ENCODE data around the gene KIFC3. TPM values are rescaled to one million over a fixed set of nuclear protein-coding genes. Genes with fewer than 3 reads are reported as not detected.

The KIFC3 gene
- total and polyA plus RNA-seq, 2 of the 13 experiments (the other 11 are each of a cell fraction or from before 2014, with no cell fraction given): 42.1 to 45.3 TPM

- TF ChIP-seq CBX2 (IDR thresholded peaks at IDR 0.05; ENCODE audit: low read depth, low read length) (no peak), CBX2 (CRISPR knock-in tag; IDR thresholded peaks at IDR 0.05; ENCODE audit: low read depth) (no peak), FOXO1 (CRISPR knock-in tag; IDR thresholded peaks at IDR 0.05) (peak; percentile 79), HNF1B (CRISPR knock-in tag; IDR thresholded peaks at IDR 0.05) (peak; percentile 86), ZNF101 (CRISPR knock-in tag; IDR thresholded peaks at IDR 0.05; ENCODE audit: borderline replicate concordance, low read depth) (peak; percentile 5; the same call in 1 of the 2 replicates), SAP130 (CRISPR knock-in tag; IDR thresholded peaks at IDR 0.05; ENCODE audit: low read depth) (peak; percentile 76), ZNF251 (CRISPR knock-in tag; IDR thresholded peaks at IDR 0.05) (peak; percentile 24; the same call in 1 of the 2 replicates), SRSF1 (optimal IDR thresholded peaks at IDR 0.05; ENCODE audit: low read depth, low read length) (no peak), HNRNPK (IDR thresholded peaks at IDR 0.05; ENCODE audit: low read depth, low read length, poor library complexity, severe bottlenecking) (no peak), YY1 (IDR thresholded peaks at IDR 0.05; ENCODE audit: insufficient read depth, insufficient replicate concordance, low read depth, low read length) (peak; percentile 68), POGZ (CRISPR knock-in tag; IDR thresholded peaks at IDR 0.05) (peak; percentile 45; the same call in 1 of the 2 replicates), ZSCAN21 (CRISPR knock-in tag; IDR thresholded peaks at IDR 0.05; ENCODE audit: borderline replicate concordance) (peak; percentile 87; the same call in 1 of the 2 replicates), CENPT (CRISPR knock-in tag; IDR thresholded peaks at IDR 0.05; ENCODE audit: low read depth) (no peak), SRF (IDR thresholded peaks at IDR 0.05; ENCODE audit: low read depth, low read length) (no peak), PAX8 (CRISPR knock-in tag; IDR thresholded peaks at IDR 0.05; ENCODE audit: borderline replicate concordance) (no peak), JARID2 (CRISPR knock-in tag; IDR thresholded peaks at IDR 0.05; ENCODE audit: insufficient replicate concordance) (no peak), DBP (CRISPR knock-in tag; IDR thresholded peaks at IDR 0.05; ENCODE audit: not compliant biosample characterization) (peak; percentile 66), ZNF777 (CRISPR knock-in tag; IDR thresholded peaks at IDR 0.05) (peak; percentile 50; the same call in 1 of the 2 replicates)
- TF ChIP-seq, protein P1, sequence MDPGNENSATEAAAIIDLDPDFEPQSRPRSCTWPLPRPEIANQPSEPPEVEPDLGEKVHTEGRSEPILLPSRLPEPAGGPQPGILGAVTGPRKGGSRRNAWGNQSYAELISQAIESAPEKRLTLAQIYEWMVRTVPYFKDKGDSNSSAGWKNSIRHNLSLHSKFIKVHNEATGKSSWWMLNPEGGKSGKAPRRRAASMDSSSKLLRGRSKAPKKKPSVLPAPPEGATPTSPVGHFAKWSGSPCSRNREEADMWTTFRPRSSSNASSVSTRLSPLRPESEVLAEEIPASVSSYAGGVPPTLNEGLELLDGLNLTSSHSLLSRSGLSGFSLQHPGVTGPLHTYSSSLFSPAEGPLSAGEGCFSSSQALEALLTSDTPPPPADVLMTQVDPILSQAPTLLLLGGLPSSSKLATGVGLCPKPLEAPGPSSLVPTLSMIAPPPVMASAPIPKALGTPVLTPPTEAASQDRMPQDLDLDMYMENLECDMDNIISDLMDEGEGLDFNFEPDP (CRISPR knock-in tag; conservative IDR thresholded peaks at IDR 0.05): peak; percentile 99
- TF ChIP-seq, protein P2, sequence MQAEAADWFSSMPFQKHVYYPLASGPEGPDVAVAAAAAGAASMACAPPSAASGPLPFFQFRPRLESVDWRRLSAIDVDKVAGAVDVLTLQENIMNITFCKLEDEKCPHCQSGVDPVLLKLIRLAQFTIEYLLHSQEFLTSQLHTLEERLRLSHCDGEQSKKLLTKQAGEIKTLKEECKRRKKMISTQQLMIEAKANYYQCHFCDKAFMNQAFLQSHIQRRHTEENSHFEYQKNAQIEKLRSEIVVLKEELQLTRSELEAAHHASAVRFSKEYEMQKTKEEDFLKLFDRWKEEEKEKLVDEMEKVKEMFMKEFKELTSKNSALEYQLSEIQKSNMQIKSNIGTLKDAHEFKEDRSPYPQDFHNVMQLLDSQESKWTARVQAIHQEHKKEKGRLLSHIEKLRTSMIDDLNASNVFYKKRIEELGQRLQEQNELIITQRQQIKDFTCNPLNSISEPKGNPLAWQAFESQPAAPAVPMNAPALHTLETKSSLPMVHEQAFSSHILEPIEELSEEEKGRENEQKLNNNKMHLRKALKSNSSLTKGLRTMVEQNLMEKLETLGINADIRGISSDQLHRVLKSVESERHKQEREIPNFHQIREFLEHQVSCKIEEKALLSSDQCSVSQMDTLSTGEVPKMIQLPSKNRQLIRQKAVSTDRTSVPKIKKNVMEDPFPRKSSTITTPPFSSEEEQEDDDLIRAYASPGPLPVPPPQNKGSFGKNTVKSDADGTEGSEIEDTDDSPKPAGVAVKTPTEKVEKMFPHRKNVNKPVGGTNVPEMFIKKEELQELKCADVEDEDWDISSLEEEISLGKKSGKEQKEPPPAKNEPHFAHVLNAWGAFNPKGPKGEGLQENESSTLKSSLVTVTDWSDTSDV (CRISPR knock-in tag; IDR thresholded peaks at IDR 0.05): 0 out of 2 replicates have a peak, but pooled peaks have one; percentile 26
These were observed at the start of gene KIFC3 (continued) for GRCh38 chr16:57802341-57803133.

Data from HepG2 (cell line).